DMS 273 (cell line): ENCODE results near the gene CTRB2.

ENCODE experiments used
- DNase-seq: peaks from one replicate; lab custom pipeline; 2025; ENCODE audit not compliant: unreplicated experiment; lab: John Stamatoyannopoulos, UW

CTRB2 gene

DNA sequence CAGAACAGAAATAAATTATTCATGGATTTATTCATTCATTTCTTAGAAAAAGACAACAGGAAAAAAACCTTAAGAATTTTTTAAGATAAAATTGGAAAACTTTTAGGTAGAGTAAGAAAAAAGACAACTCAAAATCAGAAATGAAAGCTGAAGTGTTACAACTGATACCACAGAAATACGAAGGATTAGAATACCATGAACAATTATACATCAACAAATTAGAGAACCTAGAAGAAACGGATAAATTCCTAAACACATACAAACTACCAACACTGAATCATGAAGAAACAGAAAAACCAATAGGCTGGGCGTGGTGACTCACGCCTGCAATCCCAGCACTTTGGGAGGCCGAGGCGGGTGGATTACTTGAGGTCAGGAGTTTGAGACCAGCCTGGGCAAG lies 27.8 kb downstream of the CTRB2 start:
- DNase-seq = no peak

GRCh38 chr16:75176926-75177325 lies 30.0 kb downstream of the CTRB2 start:
- DNase-seq = no peak

GRCh38 chr16:75175074-75175473 lies 31.9 kb downstream of the CTRB2 start:
- DNase-seq = no peak

- no peak for DNase-seq
These were observed 34.4 kb downstream of the CTRB2 start for GRCh38 chr16:75172578-75172977.

DNA sequence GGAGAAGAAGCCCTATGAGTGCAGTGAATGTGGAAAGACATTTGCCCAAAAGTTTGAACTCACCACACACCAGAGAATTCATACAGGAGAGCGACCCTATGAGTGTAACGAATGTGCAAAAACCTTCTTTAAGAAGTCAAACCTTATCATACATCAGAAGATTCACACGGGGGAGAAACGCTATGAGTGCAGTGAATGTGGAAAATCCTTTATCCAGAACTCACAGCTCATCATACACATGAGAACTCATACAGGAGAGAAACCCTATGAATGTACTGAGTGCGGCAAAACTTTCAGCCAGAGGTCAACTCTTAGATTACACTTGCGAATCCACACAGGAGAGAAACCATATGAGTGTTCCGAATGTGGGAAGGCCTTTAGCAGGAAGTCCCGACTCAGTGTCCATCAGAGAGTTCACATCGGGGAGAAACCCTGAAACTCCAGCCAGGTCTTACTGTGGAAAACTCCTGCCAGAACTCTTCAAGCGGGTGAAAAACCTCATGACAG lies 37.0 kb downstream of the CTRB2 start:
- DNase-seq = no peak

- DNase-seq = no peak
These were observed 46.6 kb downstream of the CTRB2 start for GRCh38 chr16:75160386-75160785.
